ENCODE data around the gene COL11A2. TPM values are rescaled to one million over a fixed set of nuclear protein-coding genes. Genes with fewer than 3 reads are reported as not detected.
A peak's percentile ranks its signal among the peaks of the same experiment; 100 is the strongest.

Gene COL11A2
- polyA plus RNA-seq, 1 donor from 2014 or later: 9.8 TPM

GRCh38 chr6:33209856-33210255 is 17.6 kb upstream of the COL11A2 start:
- Histone ChIP-seq H4K20me1 (ENCODE audit: insufficient read depth) (no peaks in the 10 kb centered on the region), H3K9me3 (ENCODE audit: low read length) (no peaks in the 10 kb centered on the region), H3K9ac (ENCODE audit: low read length) (no peak overlapping the region), H3F3A (ENCODE audit: insufficient read depth, low read length, poor library complexity, severe bottlenecking) (no peaks in the 10 kb centered on the region), H3K27ac (ENCODE audit: low read length) (no peak overlapping the region), H3K4me3 (ENCODE audit: low read length) (peak overlapping the region; percentile 94), H3K79me2 (replicated peaks; ENCODE audit: insufficient read depth, low read length) (peaks cover 22% of the 10 kb centered on the region), H3K9me2 (ENCODE audit: insufficient read depth, low read length) (no peaks in the 10 kb centered on the region), H3K4me2 (ENCODE audit: low read length) (no peak overlapping the region), H3K36me3 (ENCODE audit: insufficient read depth, low read length) (peaks cover 6% of the 10 kb centered on the region), H2AFZ (ENCODE audit: low read depth, low read length) (no peak overlapping the region), H3K27me3 (ENCODE audit: insufficient read depth, low read depth, low read length) (peaks cover 5% of the 10 kb centered on the region)
- TF ChIP-seq EZH2 (IDR thresholded peaks at IDR 0.05; ENCODE audit: borderline replicate concordance, insufficient read depth, low read length, poor library complexity, severe bottlenecking) (no peak), MXI1 (conservative IDR thresholded peaks at IDR 0.05; ENCODE audit: poor library complexity, severe bottlenecking) (no peak), REST (IDR thresholded peaks at IDR 0.05; ENCODE audit: borderline replicate concordance) (no peak), TAF1 (IDR thresholded peaks at IDR 0.05; ENCODE audit: low read depth) (no peak), EP300 (conservative IDR thresholded peaks at IDR 0.05; ENCODE audit: poor library complexity, severe bottlenecking) (no peak), RAD21 (conservative IDR thresholded peaks at IDR 0.05) (no peak), SMC3 (conservative IDR thresholded peaks at IDR 0.05; ENCODE audit: poor library complexity) (no peak), POLR2AphosphoS5 (IDR thresholded peaks at IDR 0.05) (no peak), CTCF (IDR thresholded peaks at IDR 0.05; ENCODE audit: poor library complexity, severe bottlenecking) (no peak)

- H4K20me1 ChIP-seq (ENCODE audit: insufficient read depth): no peaks in the 10 kb centered on the region
- H3F3A ChIP-seq (ENCODE audit: insufficient read depth, low read length, poor library complexity, severe bottlenecking): no peaks in the 10 kb centered on the region
- peaks cover 29% of the 10 kb centered on the region for H3K79me2 ChIP-seq (replicated peaks; ENCODE audit: insufficient read depth, low read length)
- no peaks in the 10 kb centered on the region for H3K9me3 ChIP-seq (ENCODE audit: low read length)
- H3K9me2 ChIP-seq (ENCODE audit: insufficient read depth, low read length): no peaks in the 10 kb centered on the region
- peak within 1 kb of the TSS; percentile 94 for H3K4me3 ChIP-seq (ENCODE audit: low read length)
- H3K36me3 ChIP-seq (ENCODE audit: insufficient read depth, low read length): peaks cover 11% of the 10 kb centered on the region
- TF ChIP-seq EZH2 (IDR thresholded peaks at IDR 0.05; ENCODE audit: borderline replicate concordance, insufficient read depth, low read length, poor library complexity, severe bottlenecking) (no peak), REST (IDR thresholded peaks at IDR 0.05; ENCODE audit: borderline replicate concordance) (peak; percentile 67), EP300 (conservative IDR thresholded peaks at IDR 0.05; ENCODE audit: poor library complexity, severe bottlenecking) (peak; percentile 86), RAD21 (conservative IDR thresholded peaks at IDR 0.05) (no peak), SMC3 (conservative IDR thresholded peaks at IDR 0.05; ENCODE audit: poor library complexity) (no peak), CTCF (IDR thresholded peaks at IDR 0.05; ENCODE audit: poor library complexity, severe bottlenecking) (peak; percentile 11), MXI1 (conservative IDR thresholded peaks at IDR 0.05; ENCODE audit: poor library complexity, severe bottlenecking) (peak; percentile 85), POLR2AphosphoS5 (IDR thresholded peaks at IDR 0.05) (peak; percentile 100), TAF1 (IDR thresholded peaks at IDR 0.05; ENCODE audit: low read depth) (peak; percentile 87)
- H3K27ac ChIP-seq (ENCODE audit: low read length): peak within 1 kb of the TSS; percentile 96
- H3K27me3 ChIP-seq (ENCODE audit: insufficient read depth, low read depth, low read length): peaks cover 3% of the 10 kb centered on the region
- peak within 1 kb of the TSS; percentile 88 for H2AFZ ChIP-seq (ENCODE audit: low read depth, low read length)
- H3K9ac ChIP-seq (ENCODE audit: low read length): peak within 1 kb of the TSS; percentile 99
- H3K4me2 ChIP-seq (ENCODE audit: low read length): peak within 1 kb of the TSS; percentile 98
These were observed 16.1 kb upstream of the COL11A2 start, which contains the start of gene RING1 for GRCh38 chr6:33208091-33208967. RING1 (plus strand) TSS chr6:33208500; CDS start chr6:33208823, 323 bp downstream.
